HCT116 (cell line): ENCODE results near the gene ITGB1BP1. TPM values are rescaled to one million over a fixed set of nuclear protein-coding genes. Genes with fewer than 3 reads are reported as not detected.

Source experiments
- ATAC-seq: fragments of 200-7000 bp; cut with Tn5 transposase; 2 replicates; pipeline ENCODE4 v1.9.1; 2020; ENCODE audit warnings: mild to moderate bottlenecking, moderate library complexity
- BruUV-seq: library from RNA; stranded (reverse); fragments of 400-500 nt; replicated peaks from 2 replicates; lab custom pipeline; 2021; lab: Mats Ljungman, UMichigan
- CTCF ChIA-PET: fragments of 300-600 bp; sonication (Branson Sonifier 250); formaldehyde crosslinking; loops from one replicate; lab custom pipeline; 2021; ENCODE audit warnings: antibody characterized with exemption; lab: Charles Lee
- POLR2A ChIA-PET: fragments of 300-600, 350-600 bp; sonication (Branson Sonifier 250); formaldehyde crosslinking; loops from one replicate; lab custom pipeline; 2021; ENCODE audit warnings: antibody characterized with exemption; lab: Charles Lee
- RAD21 ChIA-PET, 2 experiments: fragments of 300-600 bp; sonication (Branson Sonifier 250); formaldehyde crosslinking; loops; one replicate each; lab custom pipeline; 2023; ENCODE audit warnings: low total read pairs in 2 of 2; ENCODE audit not compliant: uncharacterized antibody in 2 of 2, unreplicated experiment in 2 of 2, low non-redundant PET in 1 of 2; lab: Charles Lee
- DNase-seq: peaks from one replicate; pipeline ENCODE4 v3.0.0-alpha.2; 2010; ENCODE audit warnings: low read depth, low spot score
- H2AFZ ChIP-seq: fragments of 200-600 bp; shearing (Covaris generic), sonication (generic); 2 replicates; pipeline ENCODE4 v1.6.1; 2017; ENCODE audit warnings: low read depth, mixed run types, mixed read lengths, antibody characterized with exemption, low read length; ENCODE audit not compliant: poor library complexity, severe bottlenecking
- H3K27ac ChIP-seq: 2 replicates; pipeline ENCODE4 v1.5.1; 2012; ENCODE audit warnings: low read depth, low read length
- H3K27me3 ChIP-seq: fragments of 200-600 bp; sonication (generic); 2 replicates; pipeline ENCODE4 v1.6.1; 2016; ENCODE audit warnings: mixed run types, low read length, mixed read lengths; ENCODE audit not compliant: insufficient read depth
- H3K36me3 ChIP-seq, 2 experiments: fragments of 200-500 bp in 1 of 2; fragments of 200-600 bp in 1 of 2; sonication (Bioruptor generic) in 1 of 2; sonication (generic) in 1 of 2; 2 replicates each; pipeline versions ENCODE4 v1.5.1 to v1.6.1; 2014 to 2016; ENCODE audit warnings: low read length in 2 of 2, inconsistent platforms in 1 of 2, mixed read lengths in 1 of 2, mixed run types in 1 of 2; ENCODE audit not compliant: insufficient read depth in 2 of 2, control insufficient read depth in 1 of 2
- H3K4me1 ChIP-seq, 2 experiments: fragments of 200-600 bp in 1 of 2; sonication (generic) in 1 of 2; 2 replicates each; pipeline versions ENCODE4 v1.5.1 to v1.6.1; 2012 to 2017; ENCODE audit warnings: low read length in 2 of 2, inconsistent platforms in 1 of 2, mild to moderate bottlenecking in 1 of 2, mixed read lengths in 1 of 2, mixed run types in 1 of 2, moderate library complexity in 1 of 2; ENCODE audit not compliant: insufficient read depth in 2 of 2, control insufficient read depth in 1 of 2
- H3K4me2 ChIP-seq: fragments of 200-600 bp; sonication (generic); 2 replicates; pipeline ENCODE4 v1.6.1; 2017; ENCODE audit warnings: mixed run types, low read length, mixed read lengths
- H3K4me3 ChIP-seq, 2 experiments: fragments of 200-600 bp in 1 of 2; sonication (generic) in 1 of 2; replicated peaks in 1 of 2; 2 replicates each; pipeline ENCODE4 v1.5.1; 2011 to 2016; ENCODE audit warnings: low read length in 2 of 2, control low read depth in 1 of 2, low read depth in 1 of 2, mild to moderate bottlenecking in 1 of 2, mixed read lengths in 1 of 2, mixed run types in 1 of 2
- H3K79me2 ChIP-seq: fragments of 200-600 bp; sonication (generic); 2 replicates; pipeline ENCODE4 v1.6.1; 2017; ENCODE audit warnings: mild to moderate bottlenecking, mixed run types, low read length, moderate library complexity, mixed read lengths; ENCODE audit not compliant: insufficient read depth
- H3K9ac ChIP-seq: fragments of 200-600 bp; sonication (generic); 2 replicates; pipeline ENCODE4 v1.6.1; 2016; ENCODE audit warnings: low read length, mixed read lengths
- H3K9me2 ChIP-seq: fragments of 200-600 bp; sonication (generic), shearing (Covaris generic); 2 replicates; pipeline ENCODE4 v1.6.1; 2017; ENCODE audit warnings: mixed run types, mild to moderate bottlenecking, moderate library complexity; ENCODE audit not compliant: insufficient read depth
- H3K9me3 ChIP-seq, 2 experiments: fragments of 200-500 bp in 1 of 2; fragments of 200-600 bp in 1 of 2; sonication (Bioruptor generic) in 1 of 2; sonication (generic) in 1 of 2; 2 replicates each; pipeline ENCODE4 v1.6.1; 2014 to 2017; ENCODE audit warnings: low read length in 2 of 2, mixed read lengths in 2 of 2, inconsistent platforms in 1 of 2, low read depth in 1 of 2, mild to moderate bottlenecking in 1 of 2, mixed run types in 1 of 2, moderate library complexity in 1 of 2; ENCODE audit not compliant: control insufficient read depth in 1 of 2, insufficient read depth in 1 of 2
- H4K20me1 ChIP-seq: fragments of 200-600 bp; sonication (generic), shearing (Covaris generic); 2 replicates; pipeline ENCODE4 v1.6.1; 2017; ENCODE audit warnings: mixed run types, mild to moderate bottlenecking, moderate library complexity; ENCODE audit not compliant: insufficient read depth
- CEBPB ChIP-seq: IDR thresholded peaks from 2 replicates; pipeline ENCODE4 v1.6.1; 2012; ENCODE audit warnings: low read depth
- CTCF ChIP-seq, 3 experiments: fragments of 200-600 bp in 1 of 3; sonication (generic) in 1 of 3; IDR thresholded peaks in 2 of 3; conservative IDR thresholded peaks in 1 of 3; 2 replicates each; pipeline ENCODE4 v1.5.1; 2012 to 2017; ENCODE audit warnings: low read depth in 2 of 3, low read length in 2 of 3, antibody characterized with exemption in 1 of 3, borderline replicate concordance in 1 of 3, control low read depth in 1 of 3, mild to moderate bottlenecking in 1 of 3, mixed read lengths in 1 of 3, mixed run types in 1 of 3, moderate library complexity in 1 of 3; ENCODE audit not compliant: insufficient read depth in 1 of 3
- EGR1 ChIP-seq: IDR thresholded peaks from 2 replicates; pipeline ENCODE4 v1.6.1; 2012; ENCODE audit warnings: low read depth
- ELF1 ChIP-seq: IDR thresholded peaks from 2 replicates; pipeline ENCODE4 v1.6.1; 2012; ENCODE audit warnings: low read depth, borderline replicate concordance
- EZH2phosphoT487 ChIP-seq: fragments of 200-600 bp; IDR thresholded peaks from 2 replicates; pipeline ENCODE4 v1.6.1; 2018; ENCODE audit warnings: antibody characterized with exemption, borderline replicate concordance
- FOSL1 ChIP-seq: IDR thresholded peaks from 2 replicates; pipeline ENCODE4 v1.6.1; 2012; ENCODE audit warnings: low read depth
- POLR2AphosphoS5 ChIP-seq: IDR thresholded peaks from 2 replicates; pipeline ENCODE4 v1.6.1; 2011; ENCODE audit warnings: mild to moderate bottlenecking, low read depth, low read length, moderate library complexity
- RAD21 ChIP-seq: IDR thresholded peaks from 2 replicates; pipeline ENCODE4 v1.6.1; 2012; ENCODE audit warnings: low read depth, mild to moderate bottlenecking
- SIN3A ChIP-seq: IDR thresholded peaks from 2 replicates; pipeline ENCODE4 v1.6.1; 2012; ENCODE audit warnings: low read depth
- TCF7L2 ChIP-seq: IDR thresholded peaks from 2 replicates; pipeline ENCODE4 v1.7.0; 2011; ENCODE audit warnings: borderline replicate concordance, inconsistent platforms; ENCODE audit not compliant: insufficient read depth, insufficient read length; ENCODE audit errors: extremely low read depth
- YY1 ChIP-seq: IDR thresholded peaks from 2 replicates; pipeline ENCODE4 v1.6.1; 2011; ENCODE audit warnings: low read length, low read depth, moderate library complexity, mild to moderate bottlenecking; ENCODE audit not compliant: insufficient replicate concordance; ENCODE audit errors: extremely low read depth
- ZNF274 ChIP-seq: fragments of 200-500 bp; sonication (Bioruptor generic); IDR thresholded peaks from 2 replicates; pipeline ENCODE4 v1.6.1; 2014; ENCODE audit warnings: mild to moderate bottlenecking, low read depth, low read length, inconsistent platforms
- intact Hi-C: fragments of 100-400 bp; cut with micrococcal nuclease; formaldehyde crosslinking; loops from 2 replicates; pipeline ENCODE4 v1.10.0; 2022
- total RNA-seq: library from RNA; stranded (reverse); gene quantifications from one replicate; pipeline ENCODE4 v1.2.1, GENCODE V29; 2021; ENCODE audit not compliant: unreplicated experiment
- TF ChIP-seq, protein P1 (sequence below): IDR thresholded peaks from 2 replicates; pipeline ENCODE4 v1.6.1; 2011; ENCODE audit warnings: mild to moderate bottlenecking, low read length, moderate library complexity; ENCODE audit not compliant: insufficient replicate concordance; ENCODE audit errors: extremely low read depth
- TF ChIP-seq, protein P2 (sequence below): IDR thresholded peaks from 2 replicates; pipeline ENCODE4 v1.6.1; 2012

Gene ITGB1BP1
- total RNA-seq, 1 experiment from 2014 or later, result 86.9 TPM

- H3K27ac ChIP-seq, result no peak overlapping the region
- no peaks in the 10 kb centered on the region for H3K4me1 ChIP-seq
- intact Hi-C loops, result no loop called here
- CTCF ChIA-PET, result no interaction called here
- no peak overlapping the region for H2AFZ ChIP-seq
- H3K36me3 ChIP-seq, result peaks cover 6 to 11% of the 10 kb centered on the region in 2 experiments; a peak in 3 of 4 replicates
- DNase-seq, result no peak
- H3K27me3 ChIP-seq, result no peaks in the 10 kb centered on the region
- no peak for TF ChIP-seq CEBPB
- TF ChIP-seq YY1, result no peak
- no peak for TF ChIP-seq RAD21
- TF ChIP-seq, protein P1, sequence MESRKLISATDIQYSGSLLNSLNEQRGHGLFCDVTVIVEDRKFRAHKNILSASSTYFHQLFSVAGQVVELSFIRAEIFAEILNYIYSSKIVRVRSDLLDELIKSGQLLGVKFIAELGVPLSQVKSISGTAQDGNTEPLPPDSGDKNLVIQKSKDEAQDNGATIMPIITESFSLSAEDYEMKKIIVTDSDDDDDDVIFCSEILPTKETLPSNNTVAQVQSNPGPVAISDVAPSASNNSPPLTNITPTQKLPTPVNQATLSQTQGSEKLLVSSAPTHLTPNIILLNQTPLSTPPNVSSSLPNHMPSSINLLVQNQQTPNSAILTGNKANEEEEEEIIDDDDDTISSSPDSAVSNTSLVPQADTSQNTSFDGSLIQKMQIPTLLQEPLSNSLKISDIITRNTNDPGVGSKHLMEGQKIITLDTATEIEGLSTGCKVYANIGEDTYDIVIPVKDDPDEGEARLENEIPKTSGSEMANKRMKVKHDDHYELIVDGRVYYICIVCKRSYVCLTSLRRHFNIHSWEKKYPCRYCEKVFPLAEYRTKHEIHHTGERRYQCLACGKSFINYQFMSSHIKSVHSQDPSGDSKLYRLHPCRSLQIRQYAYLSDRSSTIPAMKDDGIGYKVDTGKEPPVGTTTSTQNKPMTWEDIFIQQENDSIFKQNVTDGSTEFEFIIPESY, result no peak
- TF ChIP-seq, all 23 proteins: peak for 0
- Histone ChIP-seq H3K79me2 (no peaks in the 10 kb centered on the region; the same call in 1 of the 2 replicates), H3K9ac (no peak overlapping the region), H3K4me2 (no peak overlapping the region), H3K9me2 (no peaks in the 10 kb centered on the region), H3K9me3 (no peaks in the 10 kb centered on the region), H3K4me3 (no peak overlapping the region), H4K20me1 (no peaks in the 10 kb centered on the region)
- RAD21 ChIA-PET, result no interaction called here
- BruUV-seq, result no TSS peak
- ATAC-seq, result no peak
- POLR2A ChIA-PET, result interaction anchor here (0.6 kb wide), 1 partner anchor 34 kb away, joined by 3 read pairs; no protein-coding TSS in a partner anchor
Observed at GRCh38 chr2:9408641-9409151, 14.6 kb downstream of the ITGB1BP1 start.

GRCh38 chr2:9407363-9407811 is 15.9 kb downstream of the ITGB1BP1 start:
- intact Hi-C loops, result no loop called here
- no peaks in the 10 kb centered on the region for H3K9me2 ChIP-seq
- H3K27me3 ChIP-seq, result no peaks in the 10 kb centered on the region
- H3K9me3 ChIP-seq, result no peaks in the 10 kb centered on the region
- no peaks in the 10 kb centered on the region for H3K4me1 ChIP-seq
- ChIA-PET POLR2A (no interaction called here), CTCF (no interaction called here), RAD21 (no interaction called here)
- no TSS peak for BruUV-seq
- H4K20me1 ChIP-seq, result no peaks in the 10 kb centered on the region
- no peak for DNase-seq
- no peak overlapping the region for H3K27ac ChIP-seq
- no peaks in the 10 kb centered on the region for H3K79me2 ChIP-seq
- no peak for ATAC-seq
- no peak overlapping the region for H3K4me3 ChIP-seq
- no peak overlapping the region for H2AFZ ChIP-seq
- no peak overlapping the region for H3K9ac ChIP-seq
- peaks cover 6 to 8% of the 10 kb centered on the region in 2 experiments; a peak in 3 of 4 replicates for H3K36me3 ChIP-seq
- H3K4me2 ChIP-seq, result no peak overlapping the region
- no peak for TF ChIP-seq CTCF (IDR thresholded peaks at IDR 0.05 in 2 of 3, conservative IDR thresholded peaks at IDR 0.05 in 1 of 3; ENCODE audit: borderline replicate concordance in 1 of 3, insufficient read depth in 1 of 3, low read depth in 2 of 3, low read length in 2 of 3)
- TF ChIP-seq, protein P2, sequence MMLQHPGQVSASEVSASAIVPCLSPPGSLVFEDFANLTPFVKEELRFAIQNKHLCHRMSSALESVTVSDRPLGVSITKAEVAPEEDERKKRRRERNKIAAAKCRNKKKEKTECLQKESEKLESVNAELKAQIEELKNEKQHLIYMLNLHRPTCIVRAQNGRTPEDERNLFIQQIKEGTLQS, result no peak
- TF ChIP-seq FOSL1, result no peak
- no peak for TF ChIP-seq EGR1
- no peak for TF ChIP-seq ZNF274
- TF ChIP-seq YY1, result no peak
- TF ChIP-seq POLR2AphosphoS5, result no peak
- no peak for TF ChIP-seq EZH2phosphoT487
- TF ChIP-seq SIN3A, result no peak
- no peak for TF ChIP-seq ELF1
- no peak for TF ChIP-seq TCF7L2
